Measurements from ENCODE around the gene SSH2.

SSH2 gene

DNA sequence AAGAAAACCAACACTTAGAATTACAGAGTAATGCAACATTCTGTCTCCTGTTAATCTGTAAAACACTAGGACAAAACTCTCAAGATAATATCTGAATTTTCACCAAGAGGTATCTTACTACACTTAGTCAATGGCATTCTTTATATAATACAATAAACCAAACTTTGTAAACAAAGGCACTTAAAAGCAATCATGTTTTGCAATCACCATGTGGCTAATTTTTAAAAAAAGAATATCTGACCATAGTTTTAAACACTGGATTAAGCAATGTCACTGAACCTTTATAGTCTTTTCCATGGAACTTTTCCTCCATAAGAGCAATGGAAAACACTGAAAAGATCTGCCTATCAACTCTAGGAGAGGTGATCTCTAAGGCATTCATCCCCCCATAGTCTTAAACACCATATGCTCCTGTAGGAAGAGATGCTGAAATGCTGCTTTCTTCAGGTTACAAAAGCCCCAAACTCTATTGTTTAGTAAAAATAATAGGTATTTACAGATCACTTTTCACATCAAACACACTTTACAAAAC, 163.2 kb downstream of the SSH2 start:
- no peak overlapping the region for H2BK15ac ChIP-seq (ENCODE audit: low read length)
- no peak overlapping the region for H3K4me3 ChIP-seq (ENCODE audit: low read length in 2 of 2)
- no peak overlapping the region for H4K8ac ChIP-seq (ENCODE audit: low read depth, low read length)
- H2AFZ ChIP-seq (ENCODE audit: low read length): no peak overlapping the region
- H3K27ac ChIP-seq (replicated peaks; ENCODE audit: low read length): no peak overlapping the region
- no peaks in the 10 kb centered on the region for H3K9me3 ChIP-seq (replicated peaks in 1 of 2; ENCODE audit: control insufficient read depth in 2 of 2, insufficient read depth in 1 of 2, low read depth in 1 of 2, low read length in 2 of 2)
- no peak overlapping the region for H2BK12ac ChIP-seq (ENCODE audit: low read length)
- no peak for DNase-seq (ENCODE audit: low spot score)
- no peak overlapping the region for H3K14ac ChIP-seq (ENCODE audit: low read length)
- no peak overlapping the region for H4K91ac ChIP-seq (ENCODE audit: low read depth, low read length, poor library complexity)
- no peak overlapping the region for H2AK5ac ChIP-seq (ENCODE audit: low read depth, low read length)
- no peak overlapping the region for H3K23ac ChIP-seq (ENCODE audit: low read depth, low read length, poor library complexity)
- no peaks in the 10 kb centered on the region for H3K79me1 ChIP-seq (ENCODE audit: low read depth, low read length)
- H3K4me2 ChIP-seq (ENCODE audit: insufficient read depth, low read length, poor library complexity, severe bottlenecking): no peak overlapping the region
- peaks cover 1 to 4% of the 10 kb centered on the region in 2 donors for H3K4me1 ChIP-seq (ENCODE audit: control insufficient read depth in 2 of 2, insufficient read depth in 1 of 2, low read depth in 1 of 2, low read length in 2 of 2)
- no peak overlapping the region for H3K18ac ChIP-seq (ENCODE audit: low read length)
- no peak overlapping the region for H2BK5ac ChIP-seq (ENCODE audit: low read length)
- H3K9ac ChIP-seq (ENCODE audit: low read depth, low read length, poor library complexity): no peak overlapping the region
- H3K36me3 ChIP-seq (replicated peaks in 1 of 2; ENCODE audit: control insufficient read depth in 2 of 2, insufficient read depth in 2 of 2, low read length in 2 of 2): no peaks in the 10 kb centered on the region
- H3K27me3 ChIP-seq (ENCODE audit: control insufficient read depth in 3 of 3, insufficient read depth in 3 of 3, low read depth in 1 of 3, low read length in 3 of 3): no peaks in the 10 kb centered on the region
- no peak overlapping the region for H2BK120ac ChIP-seq (ENCODE audit: low read depth, low read length)
- no peak overlapping the region for H3K4ac ChIP-seq (ENCODE audit: low read length)

DNA sequence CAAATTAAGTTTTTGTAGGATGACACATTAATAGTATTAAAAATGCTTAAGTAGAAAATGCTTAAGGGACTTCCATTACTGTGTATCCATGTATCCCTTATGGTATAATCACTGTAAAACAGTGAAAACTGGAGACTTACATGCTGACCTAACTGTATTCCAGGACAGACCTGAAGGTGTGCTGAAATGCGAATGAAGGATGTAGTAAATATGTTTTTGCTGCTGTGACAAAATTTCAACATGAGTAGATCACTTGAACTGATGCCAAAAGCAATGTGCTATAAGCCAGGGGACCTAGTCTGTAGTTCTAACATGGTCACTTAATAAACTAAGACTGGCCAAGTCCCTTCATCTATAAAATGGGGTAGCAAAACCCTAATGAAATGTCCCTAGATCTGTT, 165.3 kb downstream of the SSH2 start:
- no peak overlapping the region for H4K91ac ChIP-seq (ENCODE audit: low read depth, low read length, poor library complexity)
- H2BK12ac ChIP-seq (ENCODE audit: low read length): no peak overlapping the region
- H3K27ac ChIP-seq (replicated peaks; ENCODE audit: low read length): no peak overlapping the region
- DNase-seq (ENCODE audit: low spot score): no peak
- H3K4ac ChIP-seq (ENCODE audit: low read length): no peak overlapping the region
- H3K4me3 ChIP-seq (ENCODE audit: low read length in 2 of 2): no peak overlapping the region
- H2BK5ac ChIP-seq (ENCODE audit: low read length): no peak overlapping the region
- no peaks in the 10 kb centered on the region for H3K36me3 ChIP-seq (replicated peaks in 1 of 2; ENCODE audit: control insufficient read depth in 2 of 2, insufficient read depth in 2 of 2, low read length in 2 of 2)
- H3K14ac ChIP-seq (ENCODE audit: low read length): no peak overlapping the region
- H3K27me3 ChIP-seq (ENCODE audit: control insufficient read depth in 3 of 3, insufficient read depth in 3 of 3, low read depth in 1 of 3, low read length in 3 of 3): no peaks in the 10 kb centered on the region
- H3K9me3 ChIP-seq (replicated peaks in 1 of 2; ENCODE audit: control insufficient read depth in 2 of 2, insufficient read depth in 1 of 2, low read depth in 1 of 2, low read length in 2 of 2): no peaks in the 10 kb centered on the region
- no peak overlapping the region for H4K8ac ChIP-seq (ENCODE audit: low read depth, low read length)
- H3K9ac ChIP-seq (ENCODE audit: low read depth, low read length, poor library complexity): no peak overlapping the region
- no peak overlapping the region for H3K18ac ChIP-seq (ENCODE audit: low read length)
- WGBS, 2 donors (ENCODE audit: extremely low coverage in 2 of 2, insufficient read length in 2 of 2, insufficient replicate concordance in 1 of 2): no CpG with 5 or more reads among the region's 1 CpG
- H2AFZ ChIP-seq (ENCODE audit: low read length): no peak overlapping the region
- no peak overlapping the region for H3K4me2 ChIP-seq (ENCODE audit: insufficient read depth, low read length, poor library complexity, severe bottlenecking)
- H3K4me1 ChIP-seq (ENCODE audit: control insufficient read depth in 2 of 2, insufficient read depth in 1 of 2, low read depth in 1 of 2, low read length in 2 of 2): peaks cover 2 to 8% of the 10 kb centered on the region in 2 donors
- H2BK120ac ChIP-seq (ENCODE audit: low read depth, low read length): no peak overlapping the region
- no peak overlapping the region for H2BK15ac ChIP-seq (ENCODE audit: low read length)
- no peak overlapping the region for H3K23ac ChIP-seq (ENCODE audit: low read depth, low read length, poor library complexity)
- H2AK5ac ChIP-seq (ENCODE audit: low read depth, low read length): no peak overlapping the region
- no peaks in the 10 kb centered on the region for H3K79me1 ChIP-seq (ENCODE audit: low read depth, low read length)

- peaks cover 2 to 8% of the 10 kb centered on the region in 2 donors for H3K4me1 ChIP-seq (ENCODE audit: control insufficient read depth in 2 of 2, insufficient read depth in 1 of 2, low read depth in 1 of 2, low read length in 2 of 2)
- no peak overlapping the region for H2BK120ac ChIP-seq (ENCODE audit: low read depth, low read length)
- no peak overlapping the region for H3K4me3 ChIP-seq (ENCODE audit: low read length in 2 of 2)
- no peaks in the 10 kb centered on the region for H3K9me3 ChIP-seq (replicated peaks in 1 of 2; ENCODE audit: control insufficient read depth in 2 of 2, insufficient read depth in 1 of 2, low read depth in 1 of 2, low read length in 2 of 2)
- H3K27ac ChIP-seq (replicated peaks; ENCODE audit: low read length): no peak overlapping the region
- H4K91ac ChIP-seq (ENCODE audit: low read depth, low read length, poor library complexity): no peak overlapping the region
- no peaks in the 10 kb centered on the region for H3K36me3 ChIP-seq (replicated peaks in 1 of 2; ENCODE audit: control insufficient read depth in 2 of 2, insufficient read depth in 2 of 2, low read length in 2 of 2)
- no peak overlapping the region for H3K4me2 ChIP-seq (ENCODE audit: insufficient read depth, low read length, poor library complexity, severe bottlenecking)
- H2BK15ac ChIP-seq (ENCODE audit: low read length): no peak overlapping the region
- no peak overlapping the region for H3K18ac ChIP-seq (ENCODE audit: low read length)
- H2BK12ac ChIP-seq (ENCODE audit: low read length): no peak overlapping the region
- no peak overlapping the region for H2AFZ ChIP-seq (ENCODE audit: low read length)
- no peak overlapping the region for H3K9ac ChIP-seq (ENCODE audit: low read depth, low read length, poor library complexity)
- no peaks in the 10 kb centered on the region for H3K27me3 ChIP-seq (ENCODE audit: control insufficient read depth in 3 of 3, insufficient read depth in 3 of 3, low read depth in 1 of 3, low read length in 3 of 3)
- H2BK5ac ChIP-seq (ENCODE audit: low read length): no peak overlapping the region
- WGBS, 2 donors (ENCODE audit: extremely low coverage in 2 of 2, insufficient read length in 2 of 2, insufficient replicate concordance in 1 of 2): no CpG with 5 or more reads among the region's 2 CpGs
- no peak overlapping the region for H3K23ac ChIP-seq (ENCODE audit: low read depth, low read length, poor library complexity)
- DNase-seq (ENCODE audit: low spot score): no peak
- H3K4ac ChIP-seq (ENCODE audit: low read length): no peak overlapping the region
- no peak overlapping the region for H3K14ac ChIP-seq (ENCODE audit: low read length)
- no peaks in the 10 kb centered on the region for H3K79me1 ChIP-seq (ENCODE audit: low read depth, low read length)
- no peak overlapping the region for H4K8ac ChIP-seq (ENCODE audit: low read depth, low read length)
- no peak overlapping the region for H2AK5ac ChIP-seq (ENCODE audit: low read depth, low read length)
These were observed 165.8 kb downstream of the SSH2 start for GRCh38 chr17:29764217-29764616.

DNA sequence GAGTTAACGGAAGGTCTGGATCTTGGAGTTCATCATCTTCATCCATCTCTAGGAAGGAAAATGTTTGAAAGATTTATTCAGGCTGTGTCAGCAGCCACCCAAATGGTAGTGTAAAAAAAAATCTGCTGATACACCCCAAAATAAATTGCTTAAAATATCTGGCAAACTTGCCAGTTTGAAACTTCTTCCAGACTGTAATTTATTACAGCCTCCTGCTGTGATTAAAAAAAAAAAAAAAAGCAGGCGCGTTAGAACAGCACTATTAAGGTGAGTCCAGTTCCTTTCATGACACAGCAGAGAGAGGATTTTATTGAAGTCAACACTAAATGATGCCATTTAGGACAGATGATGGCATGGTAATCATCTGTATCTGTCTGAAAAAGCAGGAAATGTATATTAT, 166.8 kb downstream of the SSH2 start:
- Histone ChIP-seq H3K23ac (ENCODE audit: low read depth, low read length, poor library complexity) (no peak overlapping the region), H3K27me3 (ENCODE audit: control insufficient read depth in 3 of 3, insufficient read depth in 3 of 3, low read depth in 1 of 3, low read length in 3 of 3) (no peaks in the 10 kb centered on the region), H3K4ac (ENCODE audit: low read length) (no peak overlapping the region), H4K91ac (ENCODE audit: low read depth, low read length, poor library complexity) (no peak overlapping the region), H2BK5ac (ENCODE audit: low read length) (no peak overlapping the region), H3K4me3 (ENCODE audit: low read length in 2 of 2) (no peak overlapping the region), H3K9ac (ENCODE audit: low read depth, low read length, poor library complexity) (no peak overlapping the region), H3K9me3 (replicated peaks in 1 of 2; ENCODE audit: control insufficient read depth in 2 of 2, insufficient read depth in 1 of 2, low read depth in 1 of 2, low read length in 2 of 2) (no peaks in the 10 kb centered on the region), H3K18ac (ENCODE audit: low read length) (no peak overlapping the region), H3K36me3 (replicated peaks in 1 of 2; ENCODE audit: control insufficient read depth in 2 of 2, insufficient read depth in 2 of 2, low read length in 2 of 2) (no peaks in the 10 kb centered on the region), H3K27ac (replicated peaks; ENCODE audit: low read length) (no peak overlapping the region), H2BK15ac (ENCODE audit: low read length) (no peak overlapping the region), H2AFZ (ENCODE audit: low read length) (no peak overlapping the region), H2AK5ac (ENCODE audit: low read depth, low read length) (no peak overlapping the region), H3K4me1 (ENCODE audit: control insufficient read depth in 2 of 2, insufficient read depth in 1 of 2, low read depth in 1 of 2, low read length in 2 of 2) (peaks cover 2 to 8% of the 10 kb centered on the region in 2 donors), H2BK12ac (ENCODE audit: low read length) (no peak overlapping the region), H4K8ac (ENCODE audit: low read depth, low read length) (no peak overlapping the region), H3K79me1 (ENCODE audit: low read depth, low read length) (no peaks in the 10 kb centered on the region), H3K4me2 (ENCODE audit: insufficient read depth, low read length, poor library complexity, severe bottlenecking) (no peak overlapping the region), H3K14ac (ENCODE audit: low read length) (no peak overlapping the region), H2BK120ac (ENCODE audit: low read depth, low read length) (no peak overlapping the region)
- no peak for DNase-seq (ENCODE audit: low spot score)
- WGBS, 2 donors (ENCODE audit: extremely low coverage in 2 of 2, insufficient read length in 2 of 2, insufficient replicate concordance in 1 of 2): no CpG with 5 or more reads among the region's 3 CpGs
